HG02840 (cell line): ENCODE data around the gene DCC.

Source experiments
- ATAC-seq: cut with Tn5 transposase; IDR thresholded peaks from one replicate; pipeline ENCODE4 v1.9.1; 2021; ENCODE audit warnings: mild to moderate bottlenecking, moderate library complexity, moderate number of reproducible peaks; ENCODE audit not compliant: unreplicated experiment, low FRiP score

Gene DCC

DNA sequence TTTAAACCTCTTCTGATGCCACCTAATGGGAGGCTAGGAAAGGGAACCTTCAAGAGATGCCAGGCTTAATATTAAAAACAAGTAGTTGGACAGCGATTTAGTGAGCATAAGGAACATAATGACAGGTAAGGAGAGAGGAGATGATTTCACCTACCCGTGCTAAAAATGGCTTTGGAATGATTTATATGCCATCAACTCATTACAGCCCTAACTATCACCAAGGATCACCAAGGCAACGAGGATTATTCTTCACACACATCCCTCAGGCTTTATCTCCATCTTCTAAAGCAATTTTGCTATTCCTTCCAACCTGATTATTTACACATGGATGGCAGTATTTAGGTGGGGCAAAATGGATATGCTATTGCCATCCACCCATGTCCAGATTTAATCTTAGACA is 237.8 kb downstream of the DCC start:
- no peak for ATAC-seq

DNA sequence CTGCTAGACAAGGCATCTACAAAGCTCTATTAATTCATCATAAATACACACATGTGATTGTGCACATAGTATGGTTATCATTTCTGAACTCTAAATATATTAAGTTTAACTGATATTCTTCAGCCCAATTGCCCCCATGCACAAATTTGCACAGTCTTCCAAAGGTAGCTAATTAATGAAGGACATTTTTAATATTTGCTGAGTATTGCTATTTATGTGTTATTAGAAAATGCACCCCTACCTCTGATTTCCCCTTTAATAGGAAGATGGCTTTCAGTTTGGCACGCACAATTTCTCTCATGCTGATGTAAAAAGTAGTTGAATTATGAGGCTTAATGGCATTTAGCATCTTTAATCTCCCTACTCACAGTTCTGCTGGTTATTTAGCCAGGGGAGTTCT is 242.1 kb downstream of the DCC start:
- ATAC-seq = no peak

DNA sequence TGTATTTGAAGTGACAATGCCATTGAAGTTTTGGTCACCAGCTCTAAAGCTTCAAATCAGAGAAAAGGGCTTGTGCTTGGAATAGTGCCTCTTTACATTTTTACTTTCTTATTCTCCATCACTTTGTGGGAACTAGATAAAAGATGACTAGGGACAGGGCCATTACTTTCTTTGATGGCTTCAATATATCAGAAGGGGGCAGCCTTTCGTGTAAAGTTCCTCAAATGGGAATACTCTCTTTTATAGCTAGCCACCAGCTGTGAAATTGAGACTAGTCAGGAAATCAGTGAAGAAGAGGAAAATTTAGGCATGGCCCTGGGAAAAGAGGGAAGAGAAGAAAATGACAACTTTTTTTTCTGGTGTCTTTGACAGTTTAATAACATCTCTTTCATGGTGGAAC is 242.5 kb downstream of the DCC start:
- no peak for ATAC-seq

DNA sequence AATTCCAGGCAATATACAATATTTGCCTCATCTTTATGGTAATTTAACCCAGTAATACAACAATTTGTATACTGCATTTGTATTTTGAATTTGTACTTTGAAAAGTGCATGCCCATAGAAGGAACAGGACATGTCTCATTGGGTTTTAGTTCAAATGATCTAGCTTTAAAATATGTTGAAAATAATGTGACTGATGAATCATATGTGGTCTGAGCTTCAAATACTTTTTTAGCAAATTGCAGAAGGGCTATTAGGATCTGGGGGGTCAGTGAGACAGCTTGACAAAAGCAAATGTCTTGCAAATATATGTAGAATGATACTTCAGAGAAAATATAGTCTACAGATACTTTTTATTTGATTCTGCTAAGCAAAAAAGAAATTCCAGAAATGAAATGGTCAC is 248.9 kb downstream of the DCC start:
- no peak for ATAC-seq

DNA sequence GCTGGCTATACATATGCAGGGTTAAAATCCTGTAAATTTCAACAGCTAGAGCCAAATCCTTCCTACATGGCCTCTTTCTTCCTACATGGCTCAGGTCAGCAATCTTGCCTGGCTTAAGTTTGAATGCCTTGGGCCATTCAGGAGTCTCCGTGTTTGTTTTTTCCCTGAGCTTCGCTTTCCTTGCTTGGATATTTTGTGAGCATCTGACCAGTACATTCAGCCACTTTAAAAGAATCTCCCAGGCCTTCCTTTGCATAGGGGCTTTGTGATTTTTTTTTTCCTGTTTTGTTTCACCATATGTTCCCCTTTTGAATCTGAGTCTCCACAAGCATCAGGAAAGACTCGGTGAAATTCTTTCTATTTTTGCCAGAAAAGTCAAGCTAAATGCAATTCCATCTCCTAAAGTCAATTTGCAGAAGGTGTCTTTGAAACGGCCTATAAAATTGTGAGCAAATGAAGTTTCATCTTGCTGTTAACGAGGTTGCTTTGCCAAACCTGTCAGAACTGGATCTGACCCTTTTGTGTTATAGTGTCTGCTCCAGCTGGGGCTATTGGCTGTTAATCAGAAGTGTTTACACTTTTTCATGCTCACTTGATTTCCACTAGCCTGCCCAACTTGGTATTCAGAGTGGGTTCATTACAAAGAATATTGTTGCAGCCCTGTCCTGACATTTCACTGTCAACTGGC is 256.9 kb downstream of the DCC start:
- no peak for ATAC-seq

DNA sequence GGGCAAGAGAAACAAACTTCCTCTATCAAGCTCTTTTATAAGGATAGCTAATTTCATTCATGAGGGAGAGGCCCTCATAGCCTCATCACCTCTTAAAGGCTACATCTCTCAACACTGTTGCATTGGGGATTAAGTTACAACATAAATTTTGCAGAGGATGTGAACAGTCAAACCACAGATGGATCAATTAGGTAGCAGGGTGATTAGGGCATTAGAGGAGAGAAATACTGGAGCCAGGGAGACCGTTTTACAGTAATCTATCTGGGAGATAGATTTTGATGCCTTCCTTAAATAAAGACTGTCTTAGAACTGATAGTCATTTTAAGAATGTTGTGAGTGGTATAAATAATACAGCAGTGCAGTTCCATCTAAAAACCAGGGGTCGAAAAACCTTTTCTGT is 258.9 kb downstream of the DCC start:
- no peak for ATAC-seq

DNA sequence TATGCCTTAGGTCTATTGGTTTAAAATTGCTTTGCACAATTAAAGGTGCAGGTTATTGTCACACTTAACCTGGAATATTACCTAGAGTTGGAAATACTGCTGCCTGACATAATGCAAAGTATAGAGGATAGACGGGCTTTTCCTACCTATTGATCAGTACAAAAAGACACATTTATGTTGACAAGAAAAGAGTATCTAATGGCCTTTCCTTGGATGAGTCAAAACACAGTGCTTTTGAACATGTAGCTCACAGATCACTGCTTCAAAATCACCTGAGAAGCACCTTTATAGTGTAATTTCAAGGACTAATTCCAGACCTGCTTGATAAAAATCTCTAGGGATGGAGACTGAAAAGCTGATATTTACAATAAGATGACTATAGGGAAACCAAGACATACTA is 262.8 kb downstream of the DCC start:
- no peak for ATAC-seq

DNA sequence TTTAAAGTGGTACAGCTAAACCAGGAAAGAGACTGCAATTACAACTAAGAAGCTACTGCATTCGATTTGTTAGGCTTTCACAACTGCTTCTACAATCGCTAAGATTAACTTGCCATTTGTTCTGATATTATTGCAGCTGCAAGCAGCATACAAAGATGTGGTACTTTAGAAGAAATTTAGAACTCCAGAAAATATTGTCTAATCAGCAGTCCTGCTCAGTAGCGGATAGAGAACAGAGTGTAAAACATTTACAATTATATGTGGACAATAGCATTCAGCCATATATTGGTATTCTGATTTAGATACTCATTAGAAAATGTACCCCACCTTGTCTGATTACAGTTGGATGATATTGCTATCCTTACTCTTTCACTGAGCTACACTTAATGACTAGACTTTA is 265.3 kb downstream of the DCC start:
- ATAC-seq = no peak

DNA sequence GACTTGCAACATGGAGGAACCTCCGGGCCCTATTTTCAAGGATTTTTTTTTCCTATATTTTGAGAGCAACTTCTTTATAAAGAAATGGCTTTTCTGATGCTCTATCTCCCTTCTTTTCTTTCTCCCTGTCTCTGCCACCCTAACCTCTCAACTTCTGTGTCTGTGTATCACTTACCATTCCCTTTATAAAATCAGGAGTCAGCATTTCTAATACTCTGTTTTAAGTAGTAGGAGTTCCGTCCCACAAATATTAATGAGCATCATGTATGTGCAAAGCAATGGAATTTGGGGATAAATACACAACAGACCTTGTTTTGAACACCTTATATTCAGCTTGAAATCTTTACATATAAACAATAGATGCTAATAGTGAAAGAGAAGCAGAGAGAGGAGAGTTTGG is 268.0 kb downstream of the DCC start:
- no peak for ATAC-seq

DNA sequence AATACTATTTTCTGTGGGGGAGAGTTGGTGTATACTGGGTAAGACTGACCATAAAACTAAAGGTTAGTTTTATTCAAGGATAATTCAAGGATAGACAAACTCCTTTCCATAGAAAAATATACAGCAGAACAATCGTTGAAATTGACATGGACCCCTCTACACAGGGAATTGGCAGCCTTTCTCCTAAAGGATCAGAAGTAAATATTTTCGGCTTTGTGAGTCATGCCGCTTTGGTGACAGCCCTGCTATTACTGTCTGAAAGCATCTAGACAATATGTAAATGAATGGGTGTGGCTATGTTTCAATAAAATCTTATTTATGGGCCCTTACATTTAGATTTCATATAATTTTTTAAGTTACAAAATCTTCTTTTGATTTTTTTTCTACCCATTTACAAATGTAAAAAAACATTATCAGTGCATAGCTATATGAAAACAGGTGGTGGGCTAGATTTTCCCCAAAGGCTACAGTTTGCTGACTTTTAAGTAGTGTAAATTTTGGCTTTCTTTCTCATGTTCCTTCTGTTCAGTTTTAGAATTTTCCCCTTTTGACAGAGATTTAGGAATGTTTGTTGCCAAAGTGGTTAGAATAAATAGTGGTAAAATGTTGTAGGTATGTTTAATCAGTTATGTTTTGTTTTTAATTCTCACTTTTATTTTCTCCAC is 270.6 kb downstream of the DCC start:
- ATAC-seq = no peak

DNA sequence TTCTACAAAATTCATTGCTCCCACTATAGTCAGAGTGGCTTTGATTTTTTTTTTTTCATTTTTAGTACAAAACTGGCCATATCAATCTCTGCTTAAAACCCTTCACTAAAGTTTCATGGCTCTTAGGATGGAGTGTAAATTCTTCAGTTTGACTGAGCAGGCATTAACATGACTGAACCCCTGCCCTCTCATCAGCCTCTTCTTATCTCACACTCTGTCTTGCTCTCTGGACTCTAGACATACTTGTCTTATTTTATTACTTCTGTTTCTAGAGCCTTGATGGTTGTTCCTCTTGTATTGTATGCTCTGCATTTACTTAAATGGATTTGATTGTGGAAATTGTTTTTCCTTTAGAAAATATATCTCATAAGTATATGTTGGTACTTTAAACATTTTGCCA is 272.4 kb downstream of the DCC start:
- ATAC-seq = no peak

DNA sequence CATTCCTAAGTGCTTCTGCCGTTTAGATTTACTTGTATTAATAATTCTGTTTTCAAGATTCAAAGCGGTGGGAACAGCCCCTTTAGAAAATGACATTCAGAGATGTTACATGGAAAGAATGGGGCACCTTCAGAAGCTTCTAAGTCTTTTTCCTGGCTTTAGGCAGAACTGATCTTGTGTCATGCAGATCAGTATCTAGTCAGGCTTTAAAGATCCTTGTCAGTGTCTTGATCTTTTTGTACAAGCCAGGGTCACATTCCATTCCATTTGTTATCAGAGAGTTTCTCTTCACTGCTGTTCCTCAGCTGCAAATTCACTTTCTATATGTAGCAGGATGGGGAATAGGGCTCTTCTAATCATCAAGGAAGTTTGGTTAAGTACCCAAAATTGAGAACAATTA is 275.3 kb downstream of the DCC start:
- no peak for ATAC-seq

DNA sequence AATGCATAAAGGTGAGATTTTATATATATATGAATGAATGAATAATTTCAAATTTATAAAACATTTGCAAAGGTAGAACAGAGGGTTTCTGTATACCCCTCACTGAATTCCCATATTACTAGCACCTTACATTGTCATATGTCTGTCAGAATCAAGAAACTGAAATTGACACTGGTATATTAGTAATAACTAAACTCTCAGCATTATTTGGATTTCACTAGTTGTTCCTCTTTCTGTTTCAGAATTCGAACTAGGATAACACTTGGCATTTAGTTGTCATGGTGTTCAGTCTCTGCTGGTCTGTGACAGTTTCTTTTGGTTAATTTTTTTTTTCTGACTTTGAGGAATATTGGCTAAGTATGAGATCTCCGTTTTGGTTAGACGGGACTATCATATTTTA is 275.9 kb downstream of the DCC start:
- no peak for ATAC-seq

DNA sequence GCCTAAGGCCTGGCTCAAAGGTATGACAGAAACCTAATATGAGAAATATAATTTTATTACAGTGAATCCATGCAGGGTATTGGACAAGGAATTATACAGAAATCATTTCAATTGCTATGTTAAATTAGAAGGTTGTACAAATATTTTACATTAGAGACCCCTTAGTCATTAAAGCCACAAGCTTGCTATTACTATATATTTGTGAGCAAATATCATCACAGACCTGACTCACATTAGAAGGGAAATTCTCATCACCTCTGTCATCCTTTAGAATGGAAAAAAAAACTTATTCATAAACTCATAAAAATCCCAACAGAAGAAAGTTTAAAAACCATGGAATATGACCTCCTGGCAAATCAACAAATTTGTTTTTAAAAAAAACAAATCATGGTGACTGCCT is 277.9 kb downstream of the DCC start:
- ATAC-seq = no peak

DNA sequence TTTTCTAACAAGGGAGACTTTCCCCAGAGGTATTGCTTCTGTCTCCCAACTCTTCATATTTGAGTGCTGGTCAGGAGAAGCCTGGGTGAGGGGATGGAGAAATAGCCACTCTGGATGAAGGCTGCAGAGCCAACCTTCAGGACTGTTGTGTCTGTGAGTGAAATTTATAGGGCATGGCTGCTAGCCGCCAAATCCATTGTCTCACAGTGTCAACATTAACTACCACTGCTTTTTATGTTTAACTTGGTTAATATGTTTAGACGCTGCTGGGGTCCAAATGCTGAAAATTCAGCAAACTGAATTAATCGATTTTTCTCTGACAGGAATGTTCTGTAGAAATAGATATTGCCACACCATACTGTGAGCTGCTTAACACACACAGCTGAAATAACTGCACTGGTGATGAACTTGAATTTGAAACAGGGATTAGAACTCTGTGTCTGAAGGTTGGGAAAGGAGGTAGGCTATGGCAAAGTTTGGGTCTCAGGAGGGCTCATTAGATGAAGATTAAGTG is 281.0 kb downstream of the DCC start:
- ATAC-seq = no peak

DNA sequence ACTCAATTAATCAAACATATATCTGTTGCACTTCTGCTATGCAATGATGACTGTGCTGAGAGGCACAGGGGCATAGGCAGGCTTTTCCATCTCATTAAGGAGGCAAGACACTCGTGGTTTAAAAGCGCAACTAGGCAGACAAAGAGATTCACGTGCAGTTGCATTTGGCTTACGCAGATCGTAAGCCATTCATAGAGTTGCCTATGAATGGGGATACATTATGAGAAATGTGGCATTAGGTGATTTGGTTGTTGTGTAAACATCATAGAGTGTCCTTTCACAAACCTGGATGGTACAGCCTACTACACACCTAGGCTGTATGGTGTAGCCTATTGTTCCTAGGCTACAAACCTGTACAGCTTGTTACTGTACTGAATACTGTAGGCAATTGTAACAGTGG is 284.7 kb downstream of the DCC start:
- no peak for ATAC-seq

DNA sequence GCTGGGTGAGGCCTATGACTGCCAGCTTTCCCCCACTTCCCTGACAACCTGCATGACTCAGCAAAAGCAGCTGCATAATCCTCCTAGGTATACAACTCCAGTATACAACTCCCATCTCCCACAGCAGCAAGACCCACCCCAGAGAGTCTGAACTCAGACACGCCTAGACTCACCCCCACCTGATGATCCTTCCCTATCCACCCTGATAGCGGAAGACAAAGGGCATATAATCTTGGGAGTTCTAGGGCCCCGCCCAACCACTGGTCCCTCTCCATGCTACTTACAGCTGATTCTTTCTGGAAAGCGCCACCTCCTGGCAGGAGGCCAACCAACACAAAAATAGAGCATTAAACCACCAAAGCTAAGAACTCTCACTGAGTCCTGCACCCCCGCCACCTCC is 296.5 kb downstream of the DCC start:
- ATAC-seq = no peak

DNA sequence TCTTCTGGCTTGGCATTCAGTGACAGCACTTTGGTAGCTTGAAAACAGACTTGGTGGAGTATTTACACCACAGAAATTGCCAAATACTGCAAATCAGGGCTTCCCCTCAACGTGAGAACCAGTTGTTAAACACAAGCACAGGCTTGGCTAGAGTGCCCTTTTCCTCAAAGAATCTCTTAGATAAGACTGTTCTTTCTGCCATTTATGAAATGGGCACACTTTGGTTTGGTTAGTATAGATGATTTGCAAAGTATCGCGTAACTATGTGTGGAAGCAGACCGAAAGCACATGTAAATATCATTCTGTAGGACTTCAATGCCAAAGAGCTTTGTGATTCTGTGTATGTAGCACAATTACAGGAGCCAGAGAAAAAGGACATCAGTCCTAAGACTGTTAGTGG is 308.2 kb downstream of the DCC start:
- no peak for ATAC-seq

DNA sequence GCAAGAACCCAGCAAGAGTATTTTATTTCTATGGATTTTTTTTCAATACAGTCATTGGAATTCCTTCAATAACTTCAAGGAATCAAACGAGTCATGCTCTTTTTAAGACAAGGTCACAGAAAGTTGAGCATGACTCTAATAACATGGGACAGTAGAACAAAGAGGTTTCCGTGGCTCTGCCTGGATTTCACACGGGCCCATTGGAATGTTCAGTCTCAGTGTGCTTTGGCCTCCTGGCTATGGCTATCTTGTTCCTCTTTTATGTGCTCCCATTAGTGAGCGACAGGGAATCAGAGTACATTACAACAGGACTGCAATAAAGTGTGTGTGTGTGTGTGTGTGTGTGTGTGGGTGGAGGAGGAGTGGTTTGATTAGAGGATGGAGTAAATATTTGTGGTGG is 312.4 kb downstream of the DCC start:
- ATAC-seq = no peak

DNA sequence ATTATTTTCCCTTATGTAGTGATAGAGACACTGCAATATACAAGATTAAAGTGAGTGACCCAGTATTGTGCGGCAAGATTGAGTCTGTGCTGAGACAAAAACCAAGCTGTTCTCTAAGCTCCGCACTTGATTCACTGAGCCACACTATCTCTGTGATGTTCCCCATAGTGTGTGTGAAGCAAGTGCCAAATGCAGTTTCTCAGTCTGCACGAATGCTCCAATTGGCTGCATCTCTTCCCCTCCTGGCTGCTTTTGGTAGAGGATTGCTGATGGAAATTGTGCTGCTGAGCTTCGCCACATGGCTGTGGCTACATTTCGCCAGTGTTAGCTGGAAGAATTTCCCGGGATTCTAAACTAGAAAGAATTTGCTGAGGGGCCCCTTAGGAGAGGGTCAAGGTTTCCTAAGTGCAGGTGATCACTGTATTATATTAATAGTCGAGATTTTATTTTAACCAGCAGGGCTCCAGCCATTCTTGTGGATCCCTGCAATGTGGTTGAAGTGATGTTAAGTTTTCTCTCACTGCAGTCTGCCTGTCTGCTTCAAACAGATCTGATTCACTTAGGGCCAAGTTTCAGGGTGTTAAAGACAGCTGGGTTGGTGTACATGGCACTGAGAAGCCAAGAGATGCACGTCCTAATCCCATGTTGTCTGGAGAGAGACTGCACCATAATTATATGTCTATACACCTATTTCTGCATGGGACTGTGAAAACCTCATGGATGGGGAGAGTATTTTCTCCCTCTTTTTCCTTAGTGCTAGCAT is 317.2 kb downstream of the DCC start:
- no peak for ATAC-seq

DNA sequence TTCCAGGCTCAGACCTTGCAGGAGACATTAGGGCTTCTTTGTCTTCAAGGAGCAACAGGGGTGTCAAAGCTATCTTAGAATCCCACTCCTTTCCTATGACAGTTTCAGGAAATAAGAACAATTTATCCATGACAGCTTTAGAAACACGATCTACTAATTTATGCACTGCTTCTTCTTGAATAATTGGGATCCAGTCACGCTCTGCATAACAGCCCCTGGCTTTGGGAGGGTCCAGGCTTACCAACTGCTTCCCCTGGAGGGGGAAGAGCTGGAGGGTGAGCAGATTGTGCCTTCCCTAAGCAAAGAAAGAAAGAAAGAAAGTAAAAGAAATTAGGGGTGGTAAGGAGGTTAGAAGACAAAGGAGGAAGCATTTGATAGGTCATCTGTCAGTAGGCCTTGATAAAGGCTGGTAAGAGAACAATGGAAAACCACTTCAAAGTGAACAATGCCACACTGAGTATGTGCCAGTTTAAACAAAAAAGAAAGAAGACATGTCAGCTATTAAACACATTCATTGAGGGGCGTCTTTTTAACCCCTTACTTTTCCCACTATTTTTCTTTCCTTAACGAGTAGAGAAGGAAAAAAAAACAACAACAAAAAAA is 327.6 kb downstream of the DCC start:
- ATAC-seq = no peak
